OCI-LY7 (cell line): ENCODE data around the gene ZNF106.

Source experiments
- CTCF ChIP-seq: fragments of 200-600 bp; sonication (generic); conservative IDR thresholded peaks from 2 replicates; pipeline ENCODE4 v1.5.1; 2014; ENCODE audit warnings: mild to moderate bottlenecking, antibody characterized with exemption, low read length, moderate library complexity, mixed read lengths
- EZH2phosphoT487 ChIP-seq: fragments of 200-600 bp; sonication (generic); IDR thresholded peaks from 2 replicates; pipeline ENCODE4 v1.6.1; 2018; ENCODE audit warnings: low read depth, borderline replicate concordance, mild to moderate bottlenecking, mixed run types, antibody characterized with exemption, low read length, moderate library complexity, mixed read lengths

GRCh38 chr15:42490671-42491538 lies at the start of gene ZNF106:
- TF ChIP-seq EZH2phosphoT487: no peak
- peak; percentile 52; the same call in 1 of the 2 replicates for TF ChIP-seq CTCF
